ENCODE results near the gene RARS2. TPM values are rescaled to one million over a fixed set of nuclear protein-coding genes. Genes with fewer than 3 reads are reported as not detected.

The RARS2 gene
- total RNA-seq, 1 experiment from 2014 or later, result 14.8 TPM

- ChIA-PET POLR2A (ENCODE audit: unreplicated experiment) (no interaction called here), CTCF (no interaction called here)
- Histone ChIP-seq H3K4me1 (ENCODE audit: insufficient read depth, low read length) (peaks cover 18% of the 10 kb centered on the region), H3K9ac (ENCODE audit: low read length) (no peak overlapping the region), H3K27ac (ENCODE audit: low read length) (no peak overlapping the region), H4K20me1 (ENCODE audit: low read length) (no peaks in the 10 kb centered on the region), H3K27me3 (ENCODE audit: low read length) (no peaks in the 10 kb centered on the region), H2AFZ (ENCODE audit: low read length) (no peak overlapping the region), H3F3A (ENCODE audit: low read length, unreplicated experiment) (no peaks in the 10 kb centered on the region), H3K4me3 (ENCODE audit: low read length) (no peak overlapping the region), H3K9me2 (replicated peaks; ENCODE audit: low read length) (no peaks in the 10 kb centered on the region), H3K36me3 (ENCODE audit: low read depth, low read length) (peaks cover 8% of the 10 kb centered on the region; the same call in 1 of the 2 replicates), H3K79me2 (ENCODE audit: low read length) (peaks cover 82% of the 10 kb centered on the region), H3K4me2 (ENCODE audit: low read length) (no peak overlapping the region), H3K9me3 (ENCODE audit: low read length) (no peaks in the 10 kb centered on the region)
- intact Hi-C loops (cut with micrococcal nuclease), result no loop called here
- ATAC-seq (no peak), DNase-seq (no peak)
- TF ChIP-seq EZH2phosphoT487 (IDR thresholded peaks at IDR 0.05; ENCODE audit: borderline replicate concordance, low read length) (no peak), CTCF (conservative IDR thresholded peaks at IDR 0.05; ENCODE audit: low read depth, low read length) (no peak), EZH2 (IDR thresholded peaks at IDR 0.05; ENCODE audit: low read length, unreplicated experiment) (no peak)
- BruUV-seq (replicated peaks), result no TSS peak
Observed at GRCh38 chr6:87586371-87587077, 3.3 kb downstream of the RARS2 start.

GRCh38 chr6:87583822-87584221 is 6.0 kb downstream of the RARS2 start:
- Histone ChIP-seq H3K79me2 (ENCODE audit: low read length) (peaks cover 66% of the 10 kb centered on the region), H3K27me3 (ENCODE audit: low read length) (no peaks in the 10 kb centered on the region), H3K9ac (ENCODE audit: low read length) (no peak overlapping the region), H3K4me2 (ENCODE audit: low read length) (no peak overlapping the region), H3F3A (ENCODE audit: low read length, unreplicated experiment) (no peaks in the 10 kb centered on the region), H3K9me2 (replicated peaks; ENCODE audit: low read length) (no peaks in the 10 kb centered on the region), H3K36me3 (ENCODE audit: low read depth, low read length) (peaks cover 8% of the 10 kb centered on the region; the same call in 1 of the 2 replicates), H3K9me3 (ENCODE audit: low read length) (no peaks in the 10 kb centered on the region), H3K4me3 (ENCODE audit: low read length) (no peak overlapping the region), H3K27ac (ENCODE audit: low read length) (no peak overlapping the region), H3K4me1 (ENCODE audit: insufficient read depth, low read length) (peaks cover 11% of the 10 kb centered on the region), H2AFZ (ENCODE audit: low read length) (no peak overlapping the region), H4K20me1 (ENCODE audit: low read length) (no peaks in the 10 kb centered on the region)
- ATAC-seq (no peak), DNase-seq (no peak)
- BruUV-seq (replicated peaks), result no TSS peak
- intact Hi-C loops (cut with micrococcal nuclease), result no loop called here
- ChIA-PET POLR2A (ENCODE audit: unreplicated experiment) (no interaction called here), CTCF (no interaction called here)
- TF ChIP-seq EZH2 (IDR thresholded peaks at IDR 0.05; ENCODE audit: low read length, unreplicated experiment) (no peak), CTCF (conservative IDR thresholded peaks at IDR 0.05; ENCODE audit: low read depth, low read length) (no peak), EZH2phosphoT487 (IDR thresholded peaks at IDR 0.05; ENCODE audit: borderline replicate concordance, low read length) (no peak)

GRCh38 chr6:87575423-87575822 is 14.4 kb downstream of the RARS2 start:
- H3K27ac ChIP-seq (ENCODE audit: low read length), result no peak overlapping the region
- no peaks in the 10 kb centered on the region for H3F3A ChIP-seq (ENCODE audit: low read length, unreplicated experiment)
- no peaks in the 10 kb centered on the region for H3K9me2 ChIP-seq (replicated peaks; ENCODE audit: low read length)
- no peak overlapping the region for H3K4me3 ChIP-seq (ENCODE audit: low read length)
- H3K79me2 ChIP-seq (ENCODE audit: low read length), result peaks cover 61% of the 10 kb centered on the region
- H3K9me3 ChIP-seq (ENCODE audit: low read length), result no peaks in the 10 kb centered on the region
- H3K4me1 ChIP-seq (ENCODE audit: insufficient read depth, low read length), result peaks cover 19% of the 10 kb centered on the region
- CTCF ChIA-PET, result no interaction called here
- POLR2A ChIA-PET (ENCODE audit: unreplicated experiment), result no interaction called here
- TF ChIP-seq EZH2phosphoT487 (IDR thresholded peaks at IDR 0.05; ENCODE audit: borderline replicate concordance, low read length) (no peak), CTCF (conservative IDR thresholded peaks at IDR 0.05; ENCODE audit: low read depth, low read length) (no peak), EZH2 (IDR thresholded peaks at IDR 0.05; ENCODE audit: low read length, unreplicated experiment) (no peak)
- peaks cover 4% of the 10 kb centered on the region; the same call in 1 of the 2 replicates for H4K20me1 ChIP-seq (ENCODE audit: low read length)
- no peak for ATAC-seq
- H3K27me3 ChIP-seq (ENCODE audit: low read length), result no peaks in the 10 kb centered on the region
- H3K4me2 ChIP-seq (ENCODE audit: low read length), result no peak overlapping the region
- no TSS peak for BruUV-seq (replicated peaks)
- no peak for DNase-seq
- intact Hi-C loops (cut with micrococcal nuclease), result no loop called here
- no peak overlapping the region for H3K9ac ChIP-seq (ENCODE audit: low read length)
- peaks cover 4% of the 10 kb centered on the region; the same call in 1 of the 2 replicates for H3K36me3 ChIP-seq (ENCODE audit: low read depth, low read length)
- H2AFZ ChIP-seq (ENCODE audit: low read length), result no peak overlapping the region
